IMR-90 (cell line): ENCODE results near the gene CLOCK. TPM values are rescaled to one million over a fixed set of nuclear protein-coding genes. Genes with fewer than 3 reads are reported as not detected.

Experiments
- ATAC-seq: fragments of 200-7000 bp; cut with Tn5 transposase; 2 replicates; pipeline ENCODE4 v1.9.1; 2020; ENCODE audit warnings: low read depth, mild to moderate bottlenecking, moderate library complexity
- BruUV-seq: library from RNA; stranded (reverse); fragments of 400-500 nt; replicated peaks from 2 replicates; lab custom pipeline; 2021; lab: Mats Ljungman, UMichigan
- CTCF ChIA-PET: fragments of 300-600 bp; formaldehyde crosslinking; extraction: SDS; loops from one replicate; lab custom pipeline; 2021; ENCODE audit warnings: antibody characterized with exemption; lab: Yijun Ruan, JAX
- POLR2A ChIA-PET: fragments of 300-600 bp; sonication (Branson Sonifier 250); formaldehyde crosslinking; loops from one replicate; lab custom pipeline; 2022; ENCODE audit warnings: antibody characterized with exemption; ENCODE audit not compliant: unreplicated experiment; lab: Charles Lee
- DNase-seq: peaks from one replicate; pipeline ENCODE4 v3.0.0; 2013
- H2AFZ ChIP-seq: replicated peaks from 2 replicates; pipeline ENCODE3; 2013; ENCODE audit warnings: low read length, mild to moderate bottlenecking; ENCODE audit not compliant: poor library complexity
- H2AK5ac ChIP-seq: 2 replicates; pipeline ENCODE4 v1.6.1; 2013; ENCODE audit warnings: low read depth, low read length, inconsistent platforms
- H2AK9ac ChIP-seq: replicated peaks from 2 replicates; pipeline ENCODE3; 2013; ENCODE audit warnings: mild to moderate bottlenecking, low read depth, low read length, moderate library complexity; ENCODE audit not compliant: poor library complexity
- H2BK120ac ChIP-seq: 2 replicates; pipeline ENCODE4 v1.6.1; 2013; ENCODE audit warnings: low read depth, low read length, inconsistent platforms
- H2BK15ac ChIP-seq: 3 replicates; pipeline ENCODE4 v1.6.1; 2013; ENCODE audit warnings: low read depth, low read length, inconsistent platforms
- H2BK20ac ChIP-seq: 2 replicates; pipeline ENCODE4 v1.6.1; 2013; ENCODE audit warnings: low read depth, mild to moderate bottlenecking, inconsistent platforms, low read length, moderate library complexity
- H2BK5ac ChIP-seq: 2 replicates; pipeline ENCODE4 v1.6.1; 2013; ENCODE audit warnings: mild to moderate bottlenecking, low read depth, low read length, inconsistent platforms; ENCODE audit not compliant: poor library complexity, severe bottlenecking
- H3K14ac ChIP-seq: replicated peaks from 2 replicates; pipeline ENCODE4 v1.6.1; 2013; ENCODE audit warnings: low read depth, low read length, inconsistent platforms
- H3K18ac ChIP-seq: 2 replicates; pipeline ENCODE4 v1.6.1; 2013; ENCODE audit warnings: low read depth, low read length, control low read depth
- H3K23ac ChIP-seq: 2 replicates; pipeline ENCODE4 v1.6.1; 2013; ENCODE audit warnings: low read depth, low read length, inconsistent platforms
- H3K27ac ChIP-seq: 2 replicates; pipeline ENCODE4 v1.5.1; 2013; ENCODE audit warnings: mild to moderate bottlenecking, control low read depth, low read length; ENCODE audit not compliant: insufficient read depth
- H3K27me3 ChIP-seq: 2 replicates; pipeline ENCODE4 v1.6.1; 2013; ENCODE audit warnings: low read length; ENCODE audit not compliant: control insufficient read depth, insufficient read depth
- H3K36me3 ChIP-seq: 2 replicates; pipeline ENCODE4 v1.6.1; 2013; ENCODE audit warnings: low read length, mixed read lengths; ENCODE audit not compliant: control insufficient read depth, insufficient read depth
- H3K4ac ChIP-seq: 2 replicates; pipeline ENCODE4 v1.6.1; 2013; ENCODE audit warnings: low read depth, low read length, inconsistent platforms
- H3K4me1 ChIP-seq: 2 replicates; pipeline ENCODE4 v1.6.1; 2013; ENCODE audit warnings: low read length, mixed read lengths; ENCODE audit not compliant: control insufficient read depth, insufficient read depth
- H3K4me2 ChIP-seq: 2 replicates; pipeline ENCODE4 v1.6.1; 2013; ENCODE audit warnings: low read depth, mild to moderate bottlenecking, control low read depth, low read length, moderate library complexity
- H3K4me3 ChIP-seq: 2 replicates; pipeline ENCODE4 v1.5.1; 2013; ENCODE audit warnings: low read depth, mild to moderate bottlenecking, control low read depth, low read length, moderate library complexity; ENCODE audit not compliant: insufficient read depth
- H3K56ac ChIP-seq: 2 replicates; pipeline ENCODE4 v1.6.1; 2013; ENCODE audit warnings: low read length, inconsistent platforms; ENCODE audit not compliant: insufficient read depth; ENCODE audit errors: extremely low read depth
- H3K79me1 ChIP-seq, 2 experiments: 2 replicates each; pipeline ENCODE4 v1.6.1; 2013; ENCODE audit warnings: low read length in 2 of 2, inconsistent platforms in 1 of 2, low read depth in 1 of 2
- H3K9ac ChIP-seq: 2 replicates; pipeline ENCODE4 v1.6.1; 2013; ENCODE audit warnings: low read depth, low read length, control low read depth
- H3K9me1 ChIP-seq: 2 replicates; pipeline ENCODE4 v1.6.1; 2013; ENCODE audit warnings: low read length, inconsistent platforms; ENCODE audit not compliant: insufficient read depth
- H3K9me3 ChIP-seq: 2 replicates; pipeline ENCODE4 v1.6.1; 2013; ENCODE audit warnings: low read length; ENCODE audit not compliant: control insufficient read depth, insufficient read depth
- H4K20me1 ChIP-seq: 2 replicates; pipeline ENCODE4 v1.6.1; 2013; ENCODE audit warnings: low read length, inconsistent platforms; ENCODE audit not compliant: insufficient read depth
- H4K5ac ChIP-seq: 2 replicates; pipeline ENCODE4 v1.6.1; 2013; ENCODE audit warnings: mild to moderate bottlenecking, low read depth, low read length, control low read depth
- H4K8ac ChIP-seq, 2 experiments: 2 replicates each; pipeline ENCODE4 v1.6.1; 2013; ENCODE audit warnings: low read depth in 2 of 2, low read length in 2 of 2, control low read depth in 1 of 2, inconsistent platforms in 1 of 2
- H4K91ac ChIP-seq: 2 replicates; pipeline ENCODE4 v1.6.1; 2013; ENCODE audit warnings: low read depth, low read length, inconsistent platforms; ENCODE audit not compliant: insufficient read depth
- BHLHE40 ChIP-seq: fragments of 150-350 bp; IDR thresholded peaks from 2 replicates; pipeline ENCODE4 v1.6.1; 2016; ENCODE audit warnings: mild to moderate bottlenecking, low read depth, low read length
- CEBPB ChIP-seq: IDR thresholded peaks from 2 replicates; pipeline ENCODE4 v1.6.1; 2012; ENCODE audit warnings: low read depth, low read length, improper control_type of control experiment
- CHD1 ChIP-seq: IDR thresholded peaks from 2 replicates; pipeline ENCODE4 v1.6.1; 2012; ENCODE audit warnings: low read depth, low read length, improper control_type of control experiment
- CTCF ChIP-seq: conservative IDR thresholded peaks from 2 replicates; pipeline ENCODE4 v1.5.1; 2012; ENCODE audit warnings: mild to moderate bottlenecking, low read depth, low read length, improper control_type of control experiment
- ELK1 ChIP-seq: fragments of 150-350 bp; IDR thresholded peaks from 2 replicates; pipeline ENCODE4 v1.6.1; 2016; ENCODE audit warnings: low read depth, mild to moderate bottlenecking, low read length, moderate library complexity, borderline replicate concordance
- FOS ChIP-seq: fragments of 150-350 bp; IDR thresholded peaks from 2 replicates; pipeline ENCODE4 v1.6.1; 2016; ENCODE audit warnings: low read depth, low read length
- MAFK ChIP-seq: IDR thresholded peaks from 2 replicates; pipeline ENCODE4 v1.6.1; 2012; ENCODE audit warnings: low read depth, low read length, improper control_type of control experiment
- MAZ ChIP-seq: IDR thresholded peaks from 2 replicates; pipeline ENCODE4 v1.6.1; 2012; ENCODE audit warnings: low read depth, mild to moderate bottlenecking, low read length, improper control_type of control experiment, moderate library complexity, borderline replicate concordance
- MXI1 ChIP-seq: IDR thresholded peaks from 2 replicates; pipeline ENCODE4 v1.6.1; 2012; ENCODE audit warnings: low read depth, mild to moderate bottlenecking, low read length, moderate library complexity, borderline replicate concordance
- NFE2L2 ChIP-seq: fragments of 150-350 bp; IDR thresholded peaks from 2 replicates; pipeline ENCODE4 v1.6.1; 2016; ENCODE audit warnings: low read depth, mild to moderate bottlenecking, low read length
- POLR2A ChIP-seq: IDR thresholded peaks from 2 replicates; pipeline ENCODE4 v1.6.1; 2012; ENCODE audit warnings: mild to moderate bottlenecking, low read depth, low read length
- RAD21 ChIP-seq: IDR thresholded peaks from 2 replicates; pipeline ENCODE4 v1.6.1; 2012; ENCODE audit warnings: low read length, improper control_type of control experiment
- RCOR1 ChIP-seq: IDR thresholded peaks from 2 replicates; pipeline ENCODE4 v1.6.1; 2012; ENCODE audit warnings: mild to moderate bottlenecking, low read length, improper control_type of control experiment; ENCODE audit not compliant: insufficient replicate concordance
- RFX5 ChIP-seq: IDR thresholded peaks from 2 replicates; pipeline ENCODE4 v1.8.0; 2012; ENCODE audit warnings: low read depth, mild to moderate bottlenecking, low read length, moderate library complexity
- SMC3 ChIP-seq: fragments of 150-350 bp; IDR thresholded peaks from 2 replicates; pipeline ENCODE4 v1.6.1; 2016; ENCODE audit warnings: low read depth, mild to moderate bottlenecking, antibody characterized with exemption, low read length, moderate library complexity
- dilution Hi-C: fragments of 300-500 bp; cut with HindIII; formaldehyde crosslinking; loops from one replicate; pipeline ENCODE4 v1.14.3; 2018; ENCODE audit warnings: low sequenced_read_pairs; ENCODE audit not compliant: unreplicated experiment
- in situ Hi-C: fragments of 300-500 bp; cut with MboI; formaldehyde crosslinking; loops from 3 replicates; pipeline ENCODE4 v1.14.3; 2019; ENCODE audit warnings: low sequenced_read_pairs, inconsistent platforms, mixed read lengths
- intact Hi-C: fragments of 100-400 bp; cut with micrococcal nuclease; formaldehyde crosslinking; loops from 2 replicates; pipeline ENCODE4 v1.10.0; 2022
- polyA plus RNA-seq, 3 experiments: library from polyadenylated mRNA; depleted of rRNA; stranded (reverse); fragments of >200 nt; gene quantifications; 2 replicates each; pipeline ENCODE4 v1.2.3, GENCODE V29; 2012; ENCODE audit warnings: low replicate concordance in 1 of 3
- total RNA-seq: library from RNA; depleted of rRNA; stranded (reverse); fragments of >200 nt; gene quantifications from 2 replicates; pipeline ENCODE4 v1.2.3, GENCODE V29; 2012
- TF ChIP-seq, protein P1 (sequence below): fragments of 150-350 bp; IDR thresholded peaks from 2 replicates; pipeline ENCODE4 v1.6.1; 2017; ENCODE audit warnings: mild to moderate bottlenecking, antibody characterized with exemption, low read length, low read depth

Gene CLOCK
- total and polyA plus RNA-seq, 2 of the 4 experiments (the other 2 are of a cell fraction): 7.3 to 53.4 TPM

- Histone ChIP-seq H3K23ac (no peak overlapping the region), H4K5ac (no peak overlapping the region), H3K9me1 (peaks cover 9% of the 10 kb centered on the region), H2AK9ac (no peak overlapping the region), H2AK5ac (no peak overlapping the region), H4K8ac (no peak overlapping the region), H3K4me2 (no peak overlapping the region), H3K9me3 (no peaks in the 10 kb centered on the region), H3K4me3 (no peak overlapping the region), H4K20me1 (peaks cover 2% of the 10 kb centered on the region; the same call in 1 of the 2 replicates), H4K91ac (no peak overlapping the region), H3K4me1 (peaks cover 5% of the 10 kb centered on the region), H2BK15ac (no peak overlapping the region), H2BK120ac (no peak overlapping the region), H2BK20ac (no peak overlapping the region), H3K27me3 (no peaks in the 10 kb centered on the region), H2AFZ (no peak overlapping the region), H3K36me3 (peaks cover 26% of the 10 kb centered on the region), H3K27ac (no peak overlapping the region), H3K56ac (no peak overlapping the region), H3K14ac (no peak overlapping the region), H2BK5ac (no peak overlapping the region), H3K79me1 (peaks cover 10 to 16% of the 10 kb centered on the region in 2 experiments; a peak in 3 of 4 replicates), H3K9ac (no peak overlapping the region), H3K18ac (no peak overlapping the region), H3K4ac (no peak overlapping the region)
- DNase-seq (no peak), ATAC-seq (no peak)
- in situ Hi-C loops (no loop called here), intact Hi-C loops (loop anchor here (5.0 kb wide), 1 partner anchor 92 kb away; the partner anchor contains the start of gene SRD5A3), dilution Hi-C loops (no loop called here)
- no TSS peak for BruUV-seq
- TF ChIP-seq MAFK: no peak
- no peak for TF ChIP-seq POLR2A
- TF ChIP-seq RFX5: no peak
- no peak for TF ChIP-seq BHLHE40
- no peak for TF ChIP-seq CHD1
- TF ChIP-seq MXI1: no peak
- TF ChIP-seq FOS: no peak
- TF ChIP-seq, protein P1, sequence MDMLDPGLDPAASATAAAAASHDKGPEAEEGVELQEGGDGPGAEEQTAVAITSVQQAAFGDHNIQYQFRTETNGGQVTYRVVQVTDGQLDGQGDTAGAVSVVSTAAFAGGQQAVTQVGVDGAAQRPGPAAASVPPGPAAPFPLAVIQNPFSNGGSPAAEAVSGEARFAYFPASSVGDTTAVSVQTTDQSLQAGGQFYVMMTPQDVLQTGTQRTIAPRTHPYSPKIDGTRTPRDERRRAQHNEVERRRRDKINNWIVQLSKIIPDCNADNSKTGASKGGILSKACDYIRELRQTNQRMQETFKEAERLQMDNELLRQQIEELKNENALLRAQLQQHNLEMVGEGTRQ: no peak
- no peak for TF ChIP-seq MAZ
- no peak for TF ChIP-seq RCOR1
- no peak for TF ChIP-seq SMC3
- no peak for TF ChIP-seq CEBPB
- TF ChIP-seq ELK1: no peak
- TF ChIP-seq NFE2L2: no peak
- no peak for TF ChIP-seq CTCF
- TF ChIP-seq RAD21: no peak
- POLR2A ChIA-PET: no interaction called here
- CTCF ChIA-PET: no interaction called here
Observed at GRCh38 chr4:55439023-55439422, 107.7 kb downstream of the CLOCK start.
